Colon (tissue), 2 donors: ENCODE measurements around the gene TUBB2A.
"Not testable (repeated sequence)": the region's sequence is repeated elsewhere in the genome, so short reads cannot be mapped to it uniquely, and the experiment has no call there.

Experiments
- FAIRE-seq: peaks from 2 replicates; lab custom pipeline; 2012; peaks lifted over from hg19 to GRCh38; lab: Jason Lieb, UNC
- donor health status: control.
- donor health status: control.

TUBB2A gene

DNA sequence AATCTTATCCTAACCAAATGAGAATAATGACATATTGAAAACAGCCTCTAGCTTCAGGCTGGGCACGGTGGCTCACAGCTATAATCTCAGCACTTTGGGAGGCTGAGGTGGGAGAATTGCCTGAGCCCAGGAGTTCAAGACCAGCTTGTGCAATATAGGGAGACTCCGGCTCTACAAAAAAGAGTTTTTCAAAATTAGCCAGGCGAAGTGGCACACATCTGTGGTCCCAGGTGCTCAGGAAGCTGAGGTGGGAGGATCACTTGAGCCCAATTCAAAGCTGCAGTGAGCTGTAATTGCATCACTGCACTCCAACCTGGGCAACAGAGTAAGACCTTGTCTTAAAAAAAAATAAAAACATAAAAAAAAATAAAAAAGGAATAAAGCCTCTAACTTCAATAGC is 4.7 kb downstream of the TUBB2A start:
- FAIRE-seq = no peak

DNA sequence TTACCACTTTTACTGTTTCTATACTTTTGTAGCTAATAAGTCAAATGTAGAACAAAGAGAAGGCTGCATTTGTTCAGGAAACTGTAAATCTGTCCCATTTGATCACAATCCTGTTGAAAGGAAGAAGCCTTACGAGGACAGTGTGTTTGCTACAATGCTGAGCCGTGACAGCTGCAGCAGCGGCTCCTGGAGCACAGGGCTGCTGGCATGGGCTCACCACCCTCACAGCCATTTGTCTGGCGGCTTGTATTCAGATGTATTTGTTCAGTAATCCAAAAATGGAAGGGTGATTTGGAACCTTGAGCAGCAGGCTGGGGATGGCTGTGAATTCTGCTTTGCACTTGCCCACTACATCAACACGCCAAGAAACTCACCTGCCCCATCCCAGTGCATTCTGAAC is 5.7 kb downstream of the TUBB2A start:
- FAIRE-seq = no peak

DNA sequence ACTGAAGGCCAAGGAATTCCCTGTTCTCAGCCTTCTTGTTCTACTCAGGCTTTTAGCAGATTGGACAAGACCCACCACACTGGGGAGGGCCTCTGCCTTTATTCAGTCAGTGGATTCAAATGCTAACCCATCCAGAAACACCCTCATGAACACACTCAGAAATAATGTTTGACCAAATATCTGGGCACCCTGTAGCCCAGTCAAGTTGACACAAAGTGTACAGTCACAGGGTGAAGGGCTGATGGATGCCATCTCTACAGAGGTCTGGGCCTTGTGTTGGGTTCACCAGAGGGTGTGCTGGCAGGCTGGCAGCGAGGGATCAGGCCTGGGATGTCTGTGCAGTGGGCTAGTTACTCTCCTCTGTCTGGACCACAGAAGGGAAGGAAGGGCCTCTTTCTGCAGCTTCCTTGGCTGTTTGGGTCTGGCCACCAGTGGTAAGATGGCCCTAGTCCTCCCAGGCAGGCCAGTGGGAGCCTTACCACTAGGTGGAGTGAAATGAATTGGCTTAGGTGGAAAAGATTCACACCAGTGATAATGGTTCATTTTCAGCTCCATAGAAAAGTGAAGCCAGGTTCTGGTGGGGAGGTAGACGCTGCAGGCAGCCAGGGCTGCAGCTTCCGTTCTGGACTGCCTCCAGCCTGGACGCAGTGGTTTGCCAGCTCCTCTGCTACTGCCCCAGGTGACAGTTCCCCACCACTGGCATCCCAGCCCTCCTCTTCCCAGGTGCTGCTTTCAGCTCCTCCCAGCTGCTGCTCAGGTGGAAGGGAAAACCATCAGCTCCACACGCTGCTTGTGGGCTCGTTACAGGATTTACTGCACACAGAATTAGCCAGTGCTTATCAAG is 9.2 kb downstream of the TUBB2A start:
- no peak for FAIRE-seq

DNA sequence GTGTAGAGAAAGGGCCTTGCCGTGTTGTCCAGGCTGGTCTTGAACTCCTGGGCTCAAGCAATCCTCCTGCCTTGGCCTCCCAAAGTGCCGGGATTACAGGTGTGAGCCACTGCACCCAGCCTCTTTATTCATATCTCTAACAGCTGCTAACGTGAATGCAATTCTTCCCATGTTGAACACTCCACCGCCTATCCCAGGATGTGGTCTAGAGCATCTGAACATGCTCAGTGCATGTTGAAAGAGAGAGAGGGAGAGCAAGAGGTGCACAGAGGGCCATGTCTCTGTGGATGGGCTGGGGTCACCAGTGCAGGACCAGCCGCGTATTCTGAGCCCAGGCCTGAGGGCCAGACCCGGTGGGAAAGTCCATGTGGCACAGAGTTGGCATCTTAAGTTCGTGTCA is 12.8 kb downstream of the TUBB2A start:
- no peak for FAIRE-seq

DNA sequence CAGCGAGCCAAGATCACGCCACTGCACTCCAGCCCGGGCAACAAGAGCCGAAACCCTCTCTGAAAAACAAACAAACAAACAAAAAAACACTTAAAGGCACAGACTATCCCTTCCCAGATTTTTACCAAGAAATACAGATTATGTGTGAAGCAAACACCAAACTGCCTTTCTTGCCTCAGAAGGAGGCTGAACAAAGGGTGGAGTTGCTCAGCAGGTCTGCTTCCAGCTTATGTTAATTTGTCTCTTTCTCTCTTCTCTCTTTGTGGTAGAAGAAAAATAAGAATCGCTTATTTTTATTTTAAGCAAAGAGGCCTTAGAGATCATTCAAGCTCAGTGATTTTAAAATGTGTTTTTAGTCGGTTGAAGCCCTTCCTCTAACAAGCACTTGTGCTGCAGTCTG is 14.2 kb downstream of the TUBB2A start:
- FAIRE-seq = no peak

DNA sequence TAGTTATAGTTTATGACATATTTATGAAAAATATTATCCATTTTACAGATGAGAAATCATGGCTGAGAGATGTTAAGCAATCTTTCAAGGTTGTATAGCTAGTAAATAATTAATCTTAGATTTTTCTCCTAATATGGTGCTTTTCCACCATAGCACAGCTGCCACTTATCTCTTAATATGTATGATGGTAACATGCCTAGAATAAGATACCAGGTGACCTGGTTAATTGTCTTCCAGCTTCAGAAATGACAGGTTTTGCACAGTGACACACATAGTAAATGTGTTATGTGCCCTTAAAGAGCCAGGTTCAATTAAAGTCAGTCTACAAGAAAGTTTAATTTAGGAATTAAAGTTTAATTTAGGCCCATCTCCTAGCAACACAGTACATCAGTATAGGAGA is 14.8 kb downstream of the TUBB2A start:
- FAIRE-seq = no peak

DNA sequence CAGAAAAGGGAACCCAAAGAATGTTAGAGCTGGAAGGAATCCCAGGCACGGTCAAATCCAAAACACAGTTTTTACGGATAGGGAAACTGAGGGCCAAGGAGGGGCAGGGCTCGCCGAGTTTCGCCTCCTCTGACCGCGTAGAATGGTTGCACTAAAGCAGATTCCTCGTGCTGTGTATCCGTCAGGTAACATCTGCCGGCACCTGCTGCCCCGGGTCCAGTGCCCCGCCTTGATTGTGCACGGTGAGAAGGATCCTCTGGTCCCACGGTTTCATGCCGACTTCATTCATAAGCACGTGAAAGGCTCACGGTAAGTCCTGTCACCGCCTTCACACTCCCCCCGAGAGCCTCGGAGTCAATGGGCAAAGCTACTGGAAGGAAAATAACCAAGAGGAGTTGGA is 17.1 kb downstream of the TUBB2A start:
- FAIRE-seq = no peak

DNA sequence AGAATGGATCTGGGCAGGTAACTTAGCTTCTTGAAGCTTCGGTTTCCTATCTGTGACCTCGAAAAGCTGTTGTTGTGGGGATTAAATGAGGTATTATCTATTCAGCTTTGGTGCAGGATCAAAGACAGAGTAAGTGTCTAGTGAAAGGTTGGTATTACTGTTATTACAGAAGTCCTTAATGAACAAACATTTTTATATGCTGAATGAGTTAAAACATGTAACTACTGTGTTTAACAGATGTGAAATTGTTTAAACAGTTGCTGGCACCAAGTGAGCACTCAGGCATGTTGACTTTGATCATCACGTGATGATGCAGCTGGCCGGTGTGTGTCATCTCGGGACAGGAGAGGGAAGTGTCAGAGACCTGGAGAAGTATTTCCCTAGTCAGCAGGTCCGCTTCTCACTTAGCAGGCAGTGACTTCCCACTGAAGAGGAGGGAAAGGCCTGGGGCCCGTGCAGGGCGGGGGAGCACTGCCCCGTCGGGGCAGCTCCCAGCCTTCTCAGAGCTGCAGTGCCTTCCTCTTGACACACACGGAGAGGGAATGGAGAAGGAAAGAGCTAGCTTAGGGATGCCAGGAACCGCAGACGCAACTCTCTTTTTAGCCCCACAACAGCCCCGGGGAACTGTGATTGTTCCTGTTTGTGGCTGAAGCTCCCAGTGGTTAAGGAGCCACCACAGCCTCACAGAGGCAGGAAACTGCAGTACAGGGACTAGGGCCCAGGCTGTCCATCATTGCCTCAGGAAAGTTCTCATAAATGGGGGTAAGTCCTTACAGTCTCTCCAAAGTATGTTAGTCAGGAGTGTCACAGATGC is 18.0 kb downstream of the TUBB2A start:
- no peak for FAIRE-seq

DNA sequence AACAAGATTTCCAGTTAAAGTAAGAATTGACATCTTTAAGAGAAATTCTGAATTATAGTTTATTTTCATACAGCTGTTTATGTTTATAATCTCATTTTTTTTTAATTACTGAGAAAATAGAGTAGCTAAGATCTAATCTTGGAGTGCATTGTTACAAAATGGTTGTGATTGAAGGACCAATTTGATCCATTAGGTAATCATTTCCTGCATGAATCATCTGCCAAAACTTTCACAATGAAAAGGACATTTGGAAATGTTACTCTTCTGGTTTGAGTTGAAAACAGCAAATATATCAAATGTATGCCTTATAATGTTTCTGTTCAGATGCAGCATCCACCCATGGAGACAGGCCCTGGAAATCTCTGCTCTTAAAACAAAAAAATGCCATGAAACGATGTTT is 19.0 kb downstream of the TUBB2A start:
- no peak for FAIRE-seq

DNA sequence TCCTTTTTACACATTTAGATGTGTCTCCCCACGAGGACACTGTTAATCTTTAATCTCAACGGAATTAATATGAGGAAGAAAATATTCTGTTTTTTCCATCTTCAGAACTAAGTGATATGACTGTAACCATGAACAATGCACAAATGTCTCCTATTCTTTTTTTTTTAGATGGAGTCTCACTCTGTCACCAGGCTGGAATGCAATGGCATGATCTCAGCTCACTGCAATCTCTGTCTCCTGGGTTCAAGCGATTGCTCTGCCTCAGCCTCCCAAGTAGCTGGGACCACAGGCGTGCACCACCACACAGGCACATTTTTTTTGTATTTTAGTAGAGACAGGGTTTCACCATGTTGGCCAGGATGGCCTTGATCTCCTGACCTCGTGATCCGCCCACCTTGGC is 19.5 kb downstream of the TUBB2A start:
- not testable (repeated sequence) for FAIRE-seq

DNA sequence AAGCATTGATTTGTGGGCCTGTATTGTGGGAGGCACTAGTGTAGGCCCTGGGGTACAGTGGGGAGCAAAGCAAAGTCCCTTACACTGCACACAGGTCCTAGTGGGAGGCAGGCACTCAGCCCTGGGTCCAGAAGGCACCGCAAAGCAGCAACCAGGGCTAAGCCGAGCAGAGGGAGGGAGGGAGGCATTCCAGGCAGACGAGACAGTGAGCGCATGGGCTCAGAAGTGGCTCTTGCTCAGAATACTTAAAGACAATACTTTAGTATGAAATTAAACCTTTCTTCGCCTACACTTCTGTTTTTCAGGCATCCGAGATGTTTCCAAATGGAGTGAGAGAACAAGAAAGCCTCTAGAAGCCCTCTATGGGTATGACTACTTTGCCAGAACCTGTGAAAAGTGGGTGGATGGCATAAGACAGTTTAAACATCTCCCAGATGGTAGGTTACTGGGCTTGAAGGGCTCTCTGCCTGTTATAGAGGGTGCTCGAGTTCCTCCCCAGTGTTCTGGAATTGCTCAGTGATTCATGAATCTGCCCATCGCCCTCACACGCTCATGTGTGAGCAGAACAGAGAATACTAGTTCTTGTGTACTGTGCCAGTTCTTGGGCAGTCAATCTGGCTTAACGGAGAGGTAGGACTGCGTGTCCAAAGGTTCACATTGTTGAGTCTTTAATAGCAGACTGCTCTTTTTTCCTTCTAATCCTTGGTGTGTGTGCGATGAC is 20.1 kb downstream of the TUBB2A start:
- FAIRE-seq = no peak

DNA sequence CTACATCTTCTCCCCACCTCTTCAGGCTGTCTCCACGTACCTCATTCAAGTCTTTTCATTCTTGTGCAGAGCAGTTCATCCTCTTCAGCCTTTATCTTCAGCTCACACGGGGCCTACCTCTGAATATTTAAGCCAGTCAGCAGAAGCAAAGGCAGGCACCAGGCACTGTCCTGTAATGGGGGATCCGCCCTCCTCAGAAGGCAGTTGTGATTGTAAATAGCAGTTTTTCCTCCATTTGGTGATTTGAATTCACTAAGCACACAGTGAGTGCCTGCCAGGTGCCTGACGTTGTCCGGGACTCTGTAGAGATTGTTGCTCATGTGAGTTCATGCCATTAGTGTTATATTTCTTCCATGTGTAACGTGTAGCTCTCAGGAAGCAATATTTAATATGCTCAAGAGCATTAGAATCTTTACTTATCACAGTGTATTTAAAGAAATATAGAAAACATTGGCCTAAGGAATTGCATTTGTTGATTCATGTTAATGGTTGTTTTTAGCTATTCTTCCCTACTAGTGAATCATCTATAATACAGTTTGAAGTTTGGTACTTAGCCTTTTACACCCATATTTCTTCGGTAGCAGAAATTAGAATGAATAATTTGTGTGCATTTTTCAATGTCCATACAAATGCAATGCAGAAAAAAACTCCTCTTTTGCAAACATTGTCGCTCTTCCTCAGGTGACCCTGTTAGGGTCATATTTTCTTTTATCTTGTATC is 20.9 kb downstream of the TUBB2A start:
- no peak for FAIRE-seq

DNA sequence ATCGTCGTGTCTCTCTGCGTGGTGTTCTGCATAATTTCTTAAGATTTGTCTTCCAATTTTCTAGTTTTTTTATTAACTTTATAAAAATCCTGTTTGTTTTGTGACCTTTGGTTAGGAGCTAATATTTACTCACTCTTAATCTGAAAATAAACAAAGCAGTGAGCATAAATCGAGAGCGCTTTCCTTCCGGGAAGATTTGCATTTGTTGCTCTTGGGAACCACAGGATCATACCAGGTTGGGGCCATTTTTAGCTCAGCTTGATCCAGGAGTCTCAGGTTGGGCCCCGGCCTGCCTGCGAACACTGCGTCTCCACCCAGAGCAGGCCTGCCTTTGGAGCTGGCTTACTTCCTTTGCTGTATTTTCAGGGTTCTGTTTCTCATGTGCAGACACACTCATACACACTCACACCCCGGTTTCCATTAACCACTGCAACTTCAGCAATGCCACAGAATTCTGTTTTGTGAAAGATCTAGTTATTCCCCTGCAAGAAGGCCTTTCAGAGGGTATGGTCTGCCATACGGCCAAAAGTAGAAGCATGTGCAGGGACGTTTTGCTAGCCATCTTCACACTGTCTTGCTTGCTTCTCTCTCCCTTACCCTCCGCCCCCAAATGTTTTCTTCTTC is 21.6 kb downstream of the TUBB2A start:
- FAIRE-seq = no peak

DNA sequence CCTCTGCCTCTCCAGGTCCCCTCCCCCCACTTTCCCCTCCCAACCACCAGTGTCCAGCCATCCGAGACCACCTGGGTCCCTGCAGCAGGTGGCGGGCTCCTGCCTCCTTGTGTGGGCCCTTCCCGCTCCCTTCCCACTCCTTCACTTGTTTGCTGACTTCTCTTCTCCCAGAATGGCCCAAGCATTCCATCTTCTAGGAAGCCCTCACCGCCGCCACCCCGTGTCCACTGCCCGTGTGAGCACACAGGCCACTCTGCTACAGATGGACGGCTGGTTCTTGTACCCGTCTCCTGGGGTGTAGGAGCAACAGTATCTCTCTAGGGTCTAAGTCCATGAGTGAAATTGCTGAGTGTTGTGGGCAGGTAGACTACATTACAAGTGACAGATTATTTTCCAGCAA is 23.8 kb downstream of the TUBB2A start:
- FAIRE-seq = no peak

DNA sequence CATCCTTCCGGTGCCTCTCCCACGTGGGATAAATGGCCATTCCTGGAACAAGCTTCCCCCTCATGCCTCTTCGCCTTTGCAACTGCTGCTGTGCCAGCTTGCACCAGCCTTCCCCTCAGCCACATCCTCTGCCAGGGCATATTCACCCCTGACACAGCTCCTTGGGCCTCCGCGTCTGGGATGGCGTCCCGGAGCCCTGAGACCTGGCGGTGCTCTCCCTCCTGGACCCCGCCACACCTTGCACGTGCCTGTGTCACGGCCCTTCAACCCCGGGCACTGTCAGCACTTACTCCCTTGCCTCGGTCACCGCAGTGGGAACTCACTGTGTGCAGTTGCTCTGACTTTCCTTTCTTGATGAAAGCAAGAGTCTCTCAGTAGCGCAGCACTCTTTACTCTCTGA is 25.6 kb downstream of the TUBB2A start:
- no peak for FAIRE-seq

DNA sequence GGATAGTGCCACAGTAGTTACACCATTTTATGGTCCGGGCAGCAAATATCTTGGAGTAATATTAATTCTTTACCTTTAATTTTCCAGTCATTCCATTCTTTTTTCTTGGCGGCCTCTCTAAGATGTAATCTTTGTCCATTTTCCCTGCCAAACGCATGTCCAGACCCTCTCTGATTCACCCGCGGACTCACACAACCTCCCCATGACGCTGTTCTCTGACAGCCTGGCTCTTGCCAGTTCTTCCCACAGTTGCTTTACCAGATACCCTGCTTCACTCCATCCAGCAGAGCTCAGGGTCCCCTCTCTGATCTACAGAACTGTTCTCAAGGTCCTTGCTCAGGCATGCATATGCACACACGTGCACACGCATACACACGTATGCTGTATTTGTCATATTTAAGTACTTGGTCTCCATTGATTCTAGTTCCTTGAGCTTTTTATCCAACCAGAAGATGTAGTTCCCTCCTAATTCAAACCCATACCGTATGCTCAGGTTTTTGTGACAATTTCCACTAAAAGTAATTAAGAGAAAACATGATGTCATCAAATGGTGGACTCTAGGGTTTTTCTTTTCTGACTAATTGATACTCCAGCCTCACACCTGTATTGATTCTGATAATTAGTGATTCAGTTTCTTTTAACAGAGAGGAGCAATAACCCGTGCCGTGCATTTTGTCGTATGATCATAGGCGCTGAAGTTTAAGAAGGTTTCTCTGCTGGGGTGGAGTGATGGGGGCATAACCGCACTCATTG is 28.8 kb downstream of the TUBB2A start:
- no peak for FAIRE-seq

DNA sequence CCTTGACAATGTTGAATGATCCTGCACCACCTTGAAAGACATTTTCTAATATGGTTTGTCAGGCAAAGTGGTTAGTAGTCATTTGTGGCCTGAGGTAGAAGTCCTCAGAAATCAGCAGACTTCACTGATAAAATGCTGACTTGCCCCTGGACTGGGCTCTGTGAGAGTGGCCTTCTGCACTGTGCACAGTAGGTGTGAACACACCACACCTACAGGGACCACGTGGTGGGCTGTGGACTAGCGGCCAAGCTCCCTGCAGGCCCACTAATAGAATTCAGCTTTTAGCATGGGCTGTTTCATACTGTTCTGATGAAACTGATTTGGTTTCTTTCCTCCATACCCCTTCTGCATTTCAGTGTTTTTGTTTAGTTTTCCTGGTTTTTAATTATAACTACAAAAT is 31.5 kb downstream of the TUBB2A start:
- FAIRE-seq = no peak

DNA sequence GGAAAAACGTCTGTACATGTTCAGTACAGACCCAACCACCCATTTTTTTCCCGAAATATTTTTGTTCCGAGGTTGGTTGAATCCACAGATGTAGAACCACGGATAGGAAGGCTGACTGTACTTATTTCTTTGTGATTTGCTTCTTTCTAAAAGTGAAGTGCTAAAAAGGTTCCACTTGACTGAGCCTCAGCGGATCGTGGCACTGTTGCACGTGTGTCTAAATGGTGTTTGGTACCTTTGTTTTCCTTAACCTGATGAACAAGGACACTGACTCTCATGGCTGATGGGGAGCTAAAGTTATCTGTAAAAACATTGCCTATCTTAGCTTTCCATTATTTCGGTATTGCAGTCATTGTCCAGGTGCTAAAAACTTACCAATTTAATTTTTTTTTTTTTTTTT is 32.7 kb downstream of the TUBB2A start:
- FAIRE-seq = no peak

DNA sequence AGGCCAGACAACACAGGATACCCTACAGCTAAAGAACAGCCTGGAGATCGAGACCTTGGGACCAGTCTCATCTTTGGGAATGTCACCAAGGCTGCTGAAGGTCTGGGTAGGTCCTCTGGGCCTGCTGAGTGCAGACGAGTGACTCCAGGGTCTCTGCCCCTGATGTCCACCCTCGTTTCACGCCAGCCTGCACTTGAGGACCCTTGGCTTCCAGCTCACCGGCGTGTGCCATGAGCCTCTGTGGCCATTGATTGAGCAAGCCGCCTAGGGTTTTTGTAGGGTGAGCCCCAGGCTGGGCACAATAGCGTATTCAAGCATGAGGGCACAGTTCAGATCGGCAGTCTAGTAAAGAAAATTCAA is 34.5 kb downstream of the TUBB2A start:
- FAIRE-seq = no peak

DNA sequence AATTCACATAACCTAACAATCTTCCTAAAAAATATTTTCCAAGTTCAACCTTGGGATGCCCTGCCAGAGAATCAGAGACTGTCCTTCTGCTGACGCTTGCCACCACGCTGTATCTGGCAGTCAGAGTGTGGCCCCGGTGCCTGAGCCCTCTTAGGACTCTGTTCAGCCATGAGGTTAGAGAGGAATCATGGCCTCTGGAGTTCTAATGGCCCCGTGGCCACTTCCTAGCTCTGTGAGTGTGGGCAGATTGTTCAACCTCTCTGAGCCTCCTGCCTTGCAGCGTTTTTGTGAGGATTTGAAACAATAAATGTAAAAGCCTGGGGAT is 36.6 kb downstream of the TUBB2A start:
- FAIRE-seq = no peak

DNA sequence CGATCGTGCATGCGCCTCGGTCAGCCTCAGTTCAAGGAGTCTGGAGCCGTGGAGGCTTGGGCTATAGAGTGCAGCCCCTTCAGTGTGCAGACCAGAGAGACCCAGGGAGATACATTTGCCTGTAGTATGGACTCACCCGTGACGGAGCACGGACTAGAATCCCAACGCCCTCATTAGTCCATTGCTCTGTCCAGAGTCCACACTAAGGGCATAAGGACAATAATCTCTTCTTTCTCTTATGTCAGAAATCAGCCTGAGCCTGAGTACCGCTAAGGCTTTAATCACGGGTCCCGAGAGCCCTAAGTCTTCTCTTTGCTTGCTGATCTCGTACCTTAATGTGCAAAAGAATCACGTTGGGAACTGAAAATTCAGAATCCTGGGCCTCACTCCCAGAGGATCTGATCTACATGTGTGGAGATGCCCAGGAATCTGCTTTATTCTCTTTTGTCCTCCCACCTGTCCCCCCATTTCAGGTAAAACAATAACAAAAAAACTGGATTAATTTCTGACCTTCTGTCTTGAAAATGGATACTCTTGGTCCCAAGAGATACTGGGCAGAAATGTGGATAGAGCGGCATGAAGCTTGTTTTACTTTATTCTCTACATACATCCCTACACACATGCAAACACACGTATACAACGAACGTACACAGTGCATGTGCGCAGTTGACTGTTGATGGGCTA is 38.2 kb downstream of the TUBB2A start:
- FAIRE-seq = no peak
